Lower leg skin (tissue), 3 donors: ENCODE results near the gene KLK1.

Experiments used
- POLR2A ChIP-seq, 2 donors: fragments of 450-650 bp; IDR thresholded peaks; one replicate each; pipeline ENCODE4 v1.6.1; 2016 to 2017; ENCODE audit warnings: antibody characterized with exemption in 2 of 2, mild to moderate bottlenecking in 1 of 2, moderate library complexity in 1 of 2
- TF ChIP-seq, protein P1 (sequence below), 3 donors: fragments of 450-650 bp; IDR thresholded peaks; one replicate each; pipeline ENCODE4 v1.5.1; 2016; ENCODE audit warnings: antibody characterized with exemption in 3 of 3, mild to moderate bottlenecking in 3 of 3, moderate library complexity in 2 of 3

DNA sequence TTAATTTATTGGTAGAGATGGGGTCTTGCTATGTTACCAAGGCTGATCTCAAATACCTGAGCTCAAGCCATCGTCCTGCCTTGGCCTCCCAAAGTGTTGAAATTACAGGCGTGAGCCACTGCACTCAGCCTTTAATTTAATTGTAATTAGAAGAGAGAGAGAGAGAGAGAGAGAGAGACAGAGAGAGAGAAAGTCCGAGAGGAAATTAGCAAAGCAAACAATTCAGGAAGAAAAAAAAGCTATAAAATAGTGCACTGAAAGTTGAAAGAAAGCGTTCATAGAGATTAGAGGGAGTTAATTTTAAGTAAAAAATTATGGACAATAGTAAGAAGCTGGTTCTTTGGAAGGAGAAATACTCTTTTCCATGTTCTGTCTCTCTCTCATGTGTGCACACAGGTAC lies 46.3 kb downstream of the KLK1 start:
- TF ChIP-seq, protein P1, sequence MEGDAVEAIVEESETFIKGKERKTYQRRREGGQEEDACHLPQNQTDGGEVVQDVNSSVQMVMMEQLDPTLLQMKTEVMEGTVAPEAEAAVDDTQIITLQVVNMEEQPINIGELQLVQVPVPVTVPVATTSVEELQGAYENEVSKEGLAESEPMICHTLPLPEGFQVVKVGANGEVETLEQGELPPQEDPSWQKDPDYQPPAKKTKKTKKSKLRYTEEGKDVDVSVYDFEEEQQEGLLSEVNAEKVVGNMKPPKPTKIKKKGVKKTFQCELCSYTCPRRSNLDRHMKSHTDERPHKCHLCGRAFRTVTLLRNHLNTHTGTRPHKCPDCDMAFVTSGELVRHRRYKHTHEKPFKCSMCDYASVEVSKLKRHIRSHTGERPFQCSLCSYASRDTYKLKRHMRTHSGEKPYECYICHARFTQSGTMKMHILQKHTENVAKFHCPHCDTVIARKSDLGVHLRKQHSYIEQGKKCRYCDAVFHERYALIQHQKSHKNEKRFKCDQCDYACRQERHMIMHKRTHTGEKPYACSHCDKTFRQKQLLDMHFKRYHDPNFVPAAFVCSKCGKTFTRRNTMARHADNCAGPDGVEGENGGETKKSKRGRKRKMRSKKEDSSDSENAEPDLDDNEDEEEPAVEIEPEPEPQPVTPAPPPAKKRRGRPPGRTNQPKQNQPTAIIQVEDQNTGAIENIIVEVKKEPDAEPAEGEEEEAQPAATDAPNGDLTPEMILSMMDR (IDR thresholded peaks at IDR 0.05), result no peak
- TF ChIP-seq POLR2A (IDR thresholded peaks at IDR 0.05), result no peak
